DLD1 (cell line): ENCODE results near the gene BTN1A1.
"Not testable (repeated sequence)": the region's sequence is repeated elsewhere in the genome, so short reads cannot be mapped to it uniquely, and the experiment has no call there.

Experiments used
- in situ Hi-C: cut with HindIII; loops from 2 replicates; pipeline ENCODE4 v1.10.0; 2017; ENCODE audit warnings: low sequenced_read_pairs

BTN1A1 gene, protein sequence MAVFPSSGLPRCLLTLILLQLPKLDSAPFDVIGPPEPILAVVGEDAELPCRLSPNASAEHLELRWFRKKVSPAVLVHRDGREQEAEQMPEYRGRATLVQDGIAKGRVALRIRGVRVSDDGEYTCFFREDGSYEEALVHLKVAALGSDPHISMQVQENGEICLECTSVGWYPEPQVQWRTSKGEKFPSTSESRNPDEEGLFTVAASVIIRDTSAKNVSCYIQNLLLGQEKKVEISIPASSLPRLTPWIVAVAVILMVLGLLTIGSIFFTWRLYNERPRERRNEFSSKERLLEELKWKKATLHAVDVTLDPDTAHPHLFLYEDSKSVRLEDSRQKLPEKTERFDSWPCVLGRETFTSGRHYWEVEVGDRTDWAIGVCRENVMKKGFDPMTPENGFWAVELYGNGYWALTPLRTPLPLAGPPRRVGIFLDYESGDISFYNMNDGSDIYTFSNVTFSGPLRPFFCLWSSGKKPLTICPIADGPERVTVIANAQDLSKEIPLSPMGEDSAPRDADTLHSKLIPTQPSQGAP

GRCh38 chr6:26500102-26500501 lies at the start of gene BTN1A1:
BTN1A1 (plus strand) TSS chr6:26500303; CDS start chr6:26501287, 984 bp downstream.
- in situ Hi-C loops: no loop called here

- in situ Hi-C loops: no loop called here
Measured at GRCh38 chr6:26452631-26453235, 47.4 kb upstream of the BTN1A1 start.

DNA sequence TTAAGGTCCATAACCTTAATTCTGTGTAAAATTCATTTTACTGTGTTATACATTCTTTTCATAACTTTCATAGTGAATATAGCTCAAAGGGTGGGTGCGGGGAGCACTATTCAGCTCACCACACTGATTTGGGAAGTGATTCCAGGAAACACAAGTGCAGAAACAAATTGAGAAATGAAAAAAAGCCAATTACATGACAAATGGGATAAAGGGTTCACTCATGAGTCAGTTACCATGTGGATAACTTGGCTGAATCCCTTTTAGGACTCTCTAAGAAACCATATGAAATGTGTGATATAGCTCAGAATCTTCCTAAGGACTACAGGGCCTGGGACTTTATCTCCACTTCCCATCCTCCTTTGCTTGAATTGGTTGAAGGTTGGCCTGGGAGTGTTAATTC lies 45.5 kb upstream of the BTN1A1 start:
- in situ Hi-C loops: no loop called here

- in situ Hi-C loops: no loop called here
Measured at GRCh38 chr6:26455357-26455970, 44.6 kb upstream of the BTN1A1 start.

GRCh38 chr6:26457264-26457805 lies 42.8 kb upstream of the BTN1A1 start:
- in situ Hi-C loops: no loop called here

DNA sequence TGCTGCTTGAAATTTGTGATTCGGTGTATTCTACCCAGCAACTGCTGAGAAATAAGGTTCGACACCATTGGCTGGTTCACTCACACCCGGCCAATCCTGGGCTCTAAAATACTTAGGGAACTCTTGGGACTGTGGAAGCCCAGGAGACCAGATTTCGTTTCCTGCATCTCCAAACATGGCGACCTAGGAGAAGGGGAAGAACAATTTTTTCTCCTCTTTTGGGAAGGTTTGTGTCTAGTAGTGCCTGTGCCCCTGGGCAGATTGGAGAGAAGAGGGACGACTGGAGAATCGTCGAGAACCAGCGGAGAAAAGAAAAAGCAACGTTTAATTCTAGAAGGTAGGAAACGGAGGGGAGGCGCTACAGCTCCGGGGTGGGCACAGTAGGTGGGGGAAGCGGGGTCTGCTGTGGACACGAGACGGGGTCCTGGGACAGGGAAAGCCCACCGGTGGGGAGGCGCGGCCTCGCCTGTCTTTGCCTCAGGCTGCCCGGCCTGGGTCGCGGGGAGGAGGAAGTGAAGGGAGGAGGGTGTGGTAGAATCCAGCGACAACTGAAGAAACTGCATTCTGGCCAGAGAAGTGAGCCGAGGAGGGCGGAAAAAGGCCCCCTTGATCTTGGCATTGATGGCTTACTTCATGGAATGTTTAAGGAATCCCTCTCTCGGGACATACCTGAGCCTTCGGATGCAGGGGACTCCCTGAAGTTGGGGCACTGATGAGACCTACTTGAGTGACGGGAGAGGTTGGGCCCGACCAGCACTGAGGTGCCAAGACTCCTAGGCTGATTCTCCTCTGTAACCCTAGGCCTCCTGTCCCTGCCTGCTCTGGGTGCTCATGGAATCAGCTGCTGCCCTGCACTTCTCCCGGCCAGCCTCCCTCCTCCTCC lies 42.1 kb upstream of the BTN1A1 start, which contains the start of gene BTN2A1:
Gene BTN2A1, plus strand, starts transcription at position 150 of the 883 bp plus-strand sequence. Its CDS starts 682 bp downstream, at position 832.
- in situ Hi-C loops: no loop called here

DNA sequence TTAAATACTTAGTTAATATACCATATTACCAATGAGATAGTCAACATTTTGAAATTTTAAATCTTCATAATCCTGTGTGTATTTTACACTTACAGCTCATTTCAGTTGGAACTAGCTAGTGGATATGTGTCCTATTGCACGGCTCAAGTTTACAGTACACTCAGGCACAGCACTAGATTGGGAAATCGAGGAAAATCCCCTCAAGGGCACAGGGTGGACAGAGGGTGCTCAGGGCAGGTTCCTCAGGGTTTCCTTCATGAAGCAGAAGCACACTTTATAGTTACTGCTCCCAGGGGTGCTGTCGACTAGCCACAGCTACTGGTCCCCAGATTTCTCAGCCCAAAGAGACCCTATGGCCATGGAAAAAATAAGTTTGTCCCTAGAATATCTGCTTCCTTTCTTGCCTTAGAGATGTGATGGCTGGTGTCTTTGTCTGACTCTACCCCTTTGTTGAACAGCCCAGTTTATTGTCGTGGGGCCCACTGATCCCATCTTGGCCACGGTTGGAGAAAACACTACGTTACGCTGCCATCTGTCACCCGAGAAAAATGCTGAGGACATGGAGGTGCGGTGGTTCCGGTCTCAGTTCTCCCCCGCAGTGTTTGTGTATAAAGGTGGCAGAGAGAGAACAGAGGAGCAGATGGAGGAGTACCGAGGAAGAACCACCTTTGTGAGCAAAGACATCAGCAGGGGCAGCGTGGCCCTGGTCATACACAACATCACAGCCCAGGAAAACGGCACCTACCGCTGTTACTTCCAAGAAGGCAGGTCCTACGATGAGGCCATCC lies 40.9 kb upstream of the BTN1A1 start:
- in situ Hi-C loops: no loop called here

DNA sequence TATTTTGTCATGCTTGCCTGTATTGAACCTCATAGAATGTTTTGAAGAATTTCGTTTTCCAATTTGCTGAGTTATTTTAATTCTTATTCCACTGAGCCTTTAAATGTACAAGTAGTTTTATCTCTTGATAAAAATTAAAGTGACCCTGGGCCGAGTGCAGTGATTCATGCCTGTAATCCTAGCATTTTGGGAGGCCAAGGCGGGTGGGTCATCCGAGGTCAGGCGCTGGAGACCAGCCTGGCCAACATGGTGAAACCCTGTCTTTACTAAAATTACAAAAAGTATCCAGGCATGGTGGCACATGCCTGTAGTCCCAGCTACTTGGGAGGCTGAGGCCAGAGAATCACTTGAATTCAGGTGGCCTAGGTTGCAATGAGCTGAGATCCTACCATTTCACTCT lies 38.8 kb upstream of the BTN1A1 start:
- in situ Hi-C loops: not testable (repeated sequence)

GRCh38 chr6:26464014-26464413 lies 36.1 kb upstream of the BTN1A1 start:
- in situ Hi-C loops: no loop called here

- in situ Hi-C loops: no loop called here
Measured at GRCh38 chr6:26464416-26465131, 35.5 kb upstream of the BTN1A1 start.

DNA sequence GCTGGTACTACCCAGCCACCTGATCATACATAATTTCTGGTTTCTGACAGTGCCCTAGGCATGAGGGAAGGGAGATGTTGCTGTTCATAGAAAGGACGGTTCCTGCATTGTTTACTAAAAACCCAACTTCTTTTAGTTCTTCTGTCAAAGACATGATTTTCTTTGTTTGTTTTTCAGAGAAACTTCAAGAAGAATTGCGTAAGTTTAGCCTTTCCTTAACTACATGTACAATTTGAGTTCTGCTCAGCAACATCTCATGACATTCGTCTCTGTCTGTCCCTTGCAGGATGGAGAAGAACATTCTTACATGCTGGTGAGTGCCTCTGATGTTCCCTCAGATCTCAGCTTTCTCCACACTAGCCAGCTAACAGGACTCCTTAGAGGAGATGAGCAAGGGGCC lies 34.3 kb upstream of the BTN1A1 start:
- in situ Hi-C loops: no loop called here

GRCh38 chr6:26468829-26469228 lies 31.3 kb upstream of the BTN1A1 start:
- in situ Hi-C loops: no loop called here

DNA sequence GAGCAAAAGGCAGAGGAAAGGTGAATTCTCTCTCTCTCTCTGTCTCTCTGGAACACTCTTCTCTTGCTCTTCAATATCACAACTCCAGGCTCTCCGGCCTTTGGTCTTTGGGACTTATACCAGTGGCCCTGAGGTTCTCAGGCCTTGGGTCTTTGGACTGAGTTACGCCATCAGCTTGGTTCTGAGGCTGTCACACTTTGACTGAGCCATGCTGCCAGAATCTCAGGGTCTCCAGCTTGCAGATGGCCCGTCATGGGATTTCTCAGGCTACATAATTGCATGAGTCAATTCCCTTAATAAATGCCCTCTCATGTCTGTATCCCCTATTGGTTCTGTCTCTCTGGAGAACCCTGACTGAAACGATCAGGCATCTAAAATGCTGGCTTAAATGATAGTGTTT lies 29.5 kb upstream of the BTN1A1 start:
- in situ Hi-C loops: no loop called here

GRCh38 chr6:26471970-26472369 lies 28.1 kb upstream of the BTN1A1 start:
- in situ Hi-C loops: no loop called here

GRCh38 chr6:26472549-26473290 lies 27.4 kb upstream of the BTN1A1 start:
- in situ Hi-C loops: no loop called here

DNA sequence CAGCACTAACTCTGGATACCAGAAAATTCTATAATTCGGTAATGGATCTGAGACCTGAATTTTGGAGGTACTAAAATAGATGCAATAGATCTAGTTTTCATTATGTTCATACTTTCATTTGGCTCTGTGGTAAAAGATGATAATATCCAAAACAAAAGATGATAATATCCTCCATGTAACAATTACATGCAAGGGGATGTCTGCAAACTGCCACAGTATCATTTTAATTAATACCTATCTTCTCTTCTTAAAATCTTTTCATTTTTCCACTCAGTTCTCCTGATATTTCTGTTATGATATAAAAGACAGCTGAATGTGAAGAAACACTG lies 26.7 kb upstream of the BTN1A1 start:
- in situ Hi-C loops: no loop called here

- in situ Hi-C loops: no loop called here
Measured at GRCh38 chr6:26473758-26474438, 26.2 kb upstream of the BTN1A1 start.

DNA sequence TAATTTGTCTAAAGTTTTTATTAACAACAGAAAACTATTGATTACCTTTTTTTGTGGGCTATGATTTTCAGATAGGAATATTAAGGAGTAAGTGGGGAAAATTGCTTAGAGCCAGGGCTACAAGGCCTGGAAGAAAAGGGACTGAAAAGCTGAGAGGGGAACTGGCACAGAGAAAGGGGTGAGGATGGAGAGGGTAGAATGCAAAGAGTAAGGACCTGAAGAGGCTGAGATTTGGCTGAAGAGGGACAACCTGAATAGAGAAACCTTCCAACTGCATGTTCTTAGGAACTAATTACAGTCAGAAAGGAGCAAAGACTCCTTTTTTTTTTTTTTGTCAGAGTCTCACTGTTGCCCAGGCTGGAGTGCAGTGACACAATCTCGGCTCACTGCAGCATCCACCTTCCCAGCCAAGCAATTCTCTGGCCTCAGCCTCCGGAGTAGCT lies 25.6 kb upstream of the BTN1A1 start:
- in situ Hi-C loops: no loop called here
